K562 (cell line): ENCODE results near the gene ACOT7. TPM values are rescaled to one million over a fixed set of nuclear protein-coding genes. Genes with fewer than 3 reads are reported as not detected.

Source experiments
- ATAC-seq: fragments of 200-7000 bp; cut with Tn5 transposase; 3 replicates; pipeline ENCODE4 v1.9.1; 2020; ENCODE audit warnings: moderate library complexity
- BruUV-seq: library from RNA; stranded (reverse); fragments of 400-500 nt; replicated peaks from 2 replicates; lab custom pipeline; 2021; lab: Mats Ljungman, UMichigan
- CTCF ChIA-PET: fragments of 300-600 bp; formaldehyde crosslinking; extraction: SDS; loops from one replicate; lab custom pipeline; 2021; ENCODE audit warnings: low intra/inter-chr PET ratio; lab: Yijun Ruan, JAX
- POLR2A ChIA-PET: fragments of 300-600, 350-650 bp; sonication (Branson Sonifier 250); formaldehyde crosslinking; extraction: SDS; loops from one replicate; lab custom pipeline; 2021; ENCODE audit warnings: antibody characterized with exemption, inconsistent platforms; lab: Yijun Ruan, JAX
- DNase-seq, 4 experiments: peaks; one replicate each; pipeline versions ENCODE4 v3.0.0 to v3.0.0-alpha.2; 2011 to 2018; ENCODE audit warnings: low spot score in 3 of 4, mixed read lengths in 3 of 4; ENCODE audit errors: extremely low read depth in 1 of 4
- FAIRE-seq: peaks from 2 replicates; lab custom pipeline; 2011; peaks lifted over from hg19 to GRCh38; lab: Jason Lieb, UNC
- H2AFZ ChIP-seq: 2 replicates; pipeline ENCODE4 v1.6.0; 2011; ENCODE audit warnings: low read depth, low read length, control low read depth, inconsistent platforms
- H3K27ac ChIP-seq: fragments of 200-600 bp; 3 replicates; pipeline ENCODE4 v1.8.0; 2011; ENCODE audit warnings: low read depth, mild to moderate bottlenecking, control low read depth, inconsistent platforms, low read length, moderate library complexity, mixed read lengths; ENCODE audit errors: extremely low read depth
- H3K27me3 ChIP-seq, 2 experiments: fragments of 300-600 bp in 1 of 2; 2 replicates in 1 of 2; 3 replicates in 1 of 2; pipeline versions ENCODE4 v1.6.0 to v1.8.0; 2011; ENCODE audit warnings: inconsistent platforms in 2 of 2, low read length in 2 of 2, mild to moderate bottlenecking in 1 of 2, mixed read lengths in 1 of 2, moderate library complexity in 1 of 2; ENCODE audit not compliant: control insufficient read depth in 2 of 2, insufficient read depth in 2 of 2
- H3K36me3 ChIP-seq: fragments of 300-600 bp; 3 replicates; pipeline ENCODE4 v1.8.0; 2011; ENCODE audit warnings: mild to moderate bottlenecking, low read length, inconsistent platforms; ENCODE audit not compliant: control insufficient read depth, insufficient read depth
- H3K4me1 ChIP-seq, 2 experiments: fragments of 200-600 bp in 1 of 2; replicated peaks in 1 of 2; 2 replicates in 1 of 2; 3 replicates in 1 of 2; pipeline versions ENCODE4 v1.5.1 to v1.8.0; 2011; ENCODE audit warnings: inconsistent platforms in 2 of 2, low read length in 2 of 2, mild to moderate bottlenecking in 1 of 2, mixed read lengths in 1 of 2, moderate library complexity in 1 of 2; ENCODE audit not compliant: control insufficient read depth in 2 of 2, insufficient read depth in 2 of 2
- H3K4me2 ChIP-seq: 2 replicates; pipeline ENCODE4 v1.6.1; 2011; ENCODE audit warnings: low read length, control low read depth, inconsistent platforms, mixed read lengths; ENCODE audit not compliant: insufficient read depth
- H3K4me3 ChIP-seq: fragments of 200-600 bp; sonication (generic), shearing (Covaris generic); 2 replicates; pipeline ENCODE4 v1.5.1; 2016; ENCODE audit warnings: control low read depth, inconsistent platforms
- H3K79me2 ChIP-seq: fragments of 200-600 bp; 3 replicates; pipeline ENCODE4 v1.8.0; 2011; ENCODE audit warnings: low read length, inconsistent platforms; ENCODE audit not compliant: control insufficient read depth, insufficient read depth
- H3K9ac ChIP-seq, 2 experiments: 2 replicates each; pipeline versions ENCODE4 v1.6.0 to v1.6.1; 2011; ENCODE audit warnings: low read depth in 2 of 2, low read length in 2 of 2, control low read depth in 1 of 2, inconsistent platforms in 1 of 2, mild to moderate bottlenecking in 1 of 2, mixed read lengths in 1 of 2; ENCODE audit not compliant: insufficient read depth in 1 of 2
- H3K9me1 ChIP-seq: one replicate; pipeline ENCODE4 v1.6.0; 2011; ENCODE audit warnings: inconsistent platforms, mild to moderate bottlenecking, low read length, moderate library complexity; ENCODE audit not compliant: control insufficient read depth, insufficient read depth
- H3K9me3 ChIP-seq: replicated peaks from 2 replicates; pipeline ENCODE4 v1.5.1; 2011; ENCODE audit warnings: low read depth, low read length, inconsistent platforms; ENCODE audit not compliant: control insufficient read depth, insufficient read depth
- H4K20me1 ChIP-seq: replicated peaks from 2 replicates; pipeline ENCODE4 v1.6.1; 2011; ENCODE audit warnings: low read length, inconsistent platforms, mixed read lengths; ENCODE audit not compliant: control insufficient read depth, insufficient read depth
- CC2D1A ChIP-seq: fragments of 450-650 bp; IDR thresholded peaks from 2 replicates; pipeline ENCODE4 v1.6.1; 2017; ENCODE audit warnings: mild to moderate bottlenecking
- MEIS2 ChIP-seq: fragments of 450-650 bp; IDR thresholded peaks from 2 replicates; pipeline ENCODE4 v1.6.1; 2014; ENCODE audit warnings: mild to moderate bottlenecking; ENCODE audit not compliant: partially characterized antibody
- SRSF3 ChIP-seq: fragments of 200-400 bp; formaldehyde crosslinking; IDR thresholded peaks from 2 replicates; pipeline ENCODE4 v1.6.1; 2016; ENCODE audit warnings: mild to moderate bottlenecking, low read length, moderate library complexity; ENCODE audit not compliant: insufficient read depth
- TAF1 ChIP-seq: IDR thresholded peaks from 2 replicates; pipeline ENCODE4 v1.6.1; 2011; ENCODE audit warnings: mild to moderate bottlenecking, low read length, moderate library complexity; ENCODE audit not compliant: insufficient read depth, control insufficient read depth, severe bottlenecking; ENCODE audit errors: extremely low read depth
- ZNF699 ChIP-seq: fragments of 250-450 bp; sonication (Bioruptor Pico); IDR thresholded peaks from 2 replicates; pipeline ENCODE4 v1.8.0; 2021; ENCODE audit warnings: mild to moderate bottlenecking, moderate library complexity; ENCODE audit not compliant: insufficient replicate concordance
- ZNF707 ChIP-seq: fragments of 250-450 bp; sonication (Bioruptor Pico); conservative IDR thresholded peaks from 2 replicates; pipeline ENCODE4 v1.8.0; 2022; ENCODE audit warnings: inconsistent platforms, mild to moderate bottlenecking, moderate library complexity
- WGBS: fragments of 100-300 bp; shearing (Covaris generic); methylation state at CpG from one replicate; pipeline ENCODE4 v1.1.6; 2016; ENCODE audit warnings: low coverage, mixed read lengths; ENCODE audit not compliant: insufficient coverage; ENCODE audit errors: missing lambda C conversion rate; 5-methylcytosine and 5-hydroxymethylcytosine counted together
- in situ Hi-C: fragments of 300-500 bp; cut with MboI; formaldehyde crosslinking; loops from 4 replicates; pipeline ENCODE4 v1.15.0; 2018; ENCODE audit warnings: inconsistent platforms, mixed read lengths
- intact Hi-C: fragments of 100-400 bp; cut with micrococcal nuclease; formaldehyde crosslinking; loops from 2 replicates; pipeline ENCODE4 v1.14.2; 2022
- polyA plus RNA-seq, 8 experiments: library from polyadenylated mRNA; depleted of rRNA in 4 of 8; stranded (reverse) in 5 of 8; unstranded in 3 of 8; fragments of >200 nt; fragmentation: Nextera tagmentation in 2 of 8; fragmentation: Illumina TruSeq in 1 of 8; extraction: Ambion mirVana in 2 of 8; extraction: Trizol in 1 of 8; gene quantifications; 2 replicates each; pipeline versions ENCODE4 v1.2.1 to v1.2.3, GENCODE V29; 2011 to 2014; ENCODE audit warnings: inconsistent platforms in 1 of 8, missing spikeins in 1 of 8
- total RNA-seq, 7 experiments: library from RNA; depleted of rRNA in 6 of 7; stranded (reverse); fragments of >200 nt in 6 of 7; fragmentation: Illumina TruSeq in 2 of 7; extraction: Trizol in 2 of 7; gene quantifications; 2 replicates each; pipeline versions ENCODE4 v1.2.1 to v1.2.3, GENCODE V29; 2011 to 2021; ENCODE audit warnings: low replicate concordance in 1 of 7
- TF ChIP-seq, protein P1 (sequence below): fragments of 250-450 bp; sonication (Bioruptor Pico); IDR thresholded peaks from 2 replicates; pipeline ENCODE4 v1.4.0; 2020; ENCODE audit warnings: mild to moderate bottlenecking
- TF ChIP-seq, protein P2 (sequence below): fragments of 200-800 bp; sonication (Bioruptor generic); IDR thresholded peaks from 2 replicates; pipeline ENCODE4 v1.6.1; 2016; ENCODE audit warnings: missing genetic modification characterization, missing compliant biosample characterization
- TF ChIP-seq, protein P3 (sequence below): fragments of 450-650 bp; IDR thresholded peaks from 2 replicates; pipeline ENCODE4 v1.6.1; 2017; ENCODE audit warnings: mild to moderate bottlenecking, moderate library complexity

ACOT7 gene
- total and polyA plus RNA-seq, 9 of the 15 experiments (the other 6 are each of a cell fraction or from before 2014, with no cell fraction given): 7.0 to 92.6 (median 37.2) TPM

DNA sequence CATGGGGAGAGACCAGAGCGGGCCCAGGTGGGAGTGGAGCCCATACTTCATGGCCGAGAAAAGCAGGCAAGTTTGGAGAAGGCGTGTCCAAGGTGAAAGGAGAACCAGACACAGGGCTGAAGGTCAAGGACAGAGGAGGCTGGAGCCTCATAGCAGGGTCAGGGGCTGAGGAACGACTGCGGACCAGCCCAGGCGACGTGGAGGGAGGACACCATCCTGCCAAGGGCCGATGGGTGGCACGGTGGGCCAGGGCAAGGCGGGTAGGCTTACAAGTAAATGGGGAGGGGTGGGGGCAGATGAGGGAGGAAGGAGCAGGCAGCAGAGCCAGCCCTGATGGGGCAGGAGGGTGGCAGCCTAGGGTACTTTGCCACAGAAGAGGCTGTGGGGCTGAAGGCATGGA lies 114.5 kb downstream of the ACOT7 start (continued):
- TF ChIP-seq, protein P1, sequence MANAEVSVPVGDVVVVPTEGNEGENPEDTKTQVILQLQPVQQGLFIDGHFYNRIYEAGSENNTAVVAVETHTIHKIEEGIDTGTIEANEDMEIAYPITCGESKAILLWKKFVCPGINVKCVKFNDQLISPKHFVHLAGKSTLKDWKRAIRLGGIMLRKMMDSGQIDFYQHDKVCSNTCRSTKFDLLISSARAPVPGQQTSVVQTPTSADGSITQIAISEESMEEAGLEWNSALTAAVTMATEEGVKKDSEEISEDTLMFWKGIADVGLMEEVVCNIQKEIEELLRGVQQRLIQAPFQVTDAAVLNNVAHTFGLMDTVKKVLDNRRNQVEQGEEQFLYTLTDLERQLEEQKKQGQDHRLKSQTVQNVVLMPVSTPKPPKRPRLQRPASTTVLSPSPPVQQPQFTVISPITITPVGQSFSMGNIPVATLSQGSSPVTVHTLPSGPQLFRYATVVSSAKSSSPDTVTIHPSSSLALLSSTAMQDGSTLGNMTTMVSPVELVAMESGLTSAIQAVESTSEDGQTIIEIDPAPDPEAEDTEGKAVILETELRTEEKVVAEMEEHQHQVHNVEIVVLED: no peak
- TF ChIP-seq, all 486 proteins: peak for 0

DNA sequence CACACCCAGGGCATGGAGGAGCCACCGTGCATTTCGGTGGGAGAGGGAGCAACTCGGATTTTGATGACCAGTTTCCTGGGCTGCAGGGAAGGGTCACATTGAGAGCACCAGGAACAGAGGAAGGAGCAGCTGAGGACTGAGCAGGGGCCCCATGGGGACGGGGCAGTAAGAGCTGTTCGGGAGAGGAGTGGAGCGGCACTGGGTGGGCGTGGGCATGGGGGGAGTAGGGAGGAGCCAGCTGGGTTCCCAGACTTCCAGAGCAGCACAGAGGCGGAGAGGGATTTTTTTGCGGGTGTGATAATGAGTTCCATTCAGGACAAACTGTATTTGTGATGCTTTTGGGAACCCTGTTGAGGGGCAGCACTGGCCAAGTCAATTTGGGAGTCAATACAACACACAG lies 115.3 kb downstream of the ACOT7 start:
- Histone ChIP-seq H3K27me3 (no peaks in the 10 kb centered on the region; a peak in 1 of 5 replicates), H3K4me1 (peaks cover 5 to 67% of the 10 kb centered on the region in 2 experiments; a peak in 4 of 5 replicates), H3K27ac (no peak overlapping the region), H2AFZ (no peak overlapping the region), H3K9ac (no peak overlapping the region), H4K20me1 (0 out of 2 replicates have a peak, but pooled peaks cover 3% of the 10 kb centered on the region), H3K79me2 (no peaks in the 10 kb centered on the region), H3K9me1 (no peaks in the 10 kb centered on the region), H3K36me3 (no peaks in the 10 kb centered on the region), H3K4me3 (no peak overlapping the region), H3K4me2 (no peak overlapping the region), H3K9me3 (no peaks in the 10 kb centered on the region)
- intact Hi-C loops (no loop called here), in situ Hi-C loops (no loop called here)
- DNase-seq (no peak), ATAC-seq (no peak), FAIRE-seq (no peak)
- CTCF ChIA-PET: interaction anchor here (0.6 to 0.9 kb wide), 2 partner anchors 28 to 208 kb away, joined by 3 to 4 read pairs; no protein-coding TSS in a partner anchor
- 67% methylated on average over 8 of the region's 9 CpGs for WGBS
- no TSS peak for BruUV-seq
- POLR2A ChIA-PET: interaction anchor here (0.6 to 0.7 kb wide), 2 partner anchors 17 to 230 kb away, joined by 3 to 4 read pairs; no protein-coding TSS in a partner anchor
- TF ChIP-seq ZNF699 (CRISPR knock-in tag) (no peak), ZNF707 (CRISPR knock-in tag) (no peak), CC2D1A (no peak), MEIS2 (no peak), TAF1 (no peak), SRSF3 (no peak)
- TF ChIP-seq, protein P2, sequence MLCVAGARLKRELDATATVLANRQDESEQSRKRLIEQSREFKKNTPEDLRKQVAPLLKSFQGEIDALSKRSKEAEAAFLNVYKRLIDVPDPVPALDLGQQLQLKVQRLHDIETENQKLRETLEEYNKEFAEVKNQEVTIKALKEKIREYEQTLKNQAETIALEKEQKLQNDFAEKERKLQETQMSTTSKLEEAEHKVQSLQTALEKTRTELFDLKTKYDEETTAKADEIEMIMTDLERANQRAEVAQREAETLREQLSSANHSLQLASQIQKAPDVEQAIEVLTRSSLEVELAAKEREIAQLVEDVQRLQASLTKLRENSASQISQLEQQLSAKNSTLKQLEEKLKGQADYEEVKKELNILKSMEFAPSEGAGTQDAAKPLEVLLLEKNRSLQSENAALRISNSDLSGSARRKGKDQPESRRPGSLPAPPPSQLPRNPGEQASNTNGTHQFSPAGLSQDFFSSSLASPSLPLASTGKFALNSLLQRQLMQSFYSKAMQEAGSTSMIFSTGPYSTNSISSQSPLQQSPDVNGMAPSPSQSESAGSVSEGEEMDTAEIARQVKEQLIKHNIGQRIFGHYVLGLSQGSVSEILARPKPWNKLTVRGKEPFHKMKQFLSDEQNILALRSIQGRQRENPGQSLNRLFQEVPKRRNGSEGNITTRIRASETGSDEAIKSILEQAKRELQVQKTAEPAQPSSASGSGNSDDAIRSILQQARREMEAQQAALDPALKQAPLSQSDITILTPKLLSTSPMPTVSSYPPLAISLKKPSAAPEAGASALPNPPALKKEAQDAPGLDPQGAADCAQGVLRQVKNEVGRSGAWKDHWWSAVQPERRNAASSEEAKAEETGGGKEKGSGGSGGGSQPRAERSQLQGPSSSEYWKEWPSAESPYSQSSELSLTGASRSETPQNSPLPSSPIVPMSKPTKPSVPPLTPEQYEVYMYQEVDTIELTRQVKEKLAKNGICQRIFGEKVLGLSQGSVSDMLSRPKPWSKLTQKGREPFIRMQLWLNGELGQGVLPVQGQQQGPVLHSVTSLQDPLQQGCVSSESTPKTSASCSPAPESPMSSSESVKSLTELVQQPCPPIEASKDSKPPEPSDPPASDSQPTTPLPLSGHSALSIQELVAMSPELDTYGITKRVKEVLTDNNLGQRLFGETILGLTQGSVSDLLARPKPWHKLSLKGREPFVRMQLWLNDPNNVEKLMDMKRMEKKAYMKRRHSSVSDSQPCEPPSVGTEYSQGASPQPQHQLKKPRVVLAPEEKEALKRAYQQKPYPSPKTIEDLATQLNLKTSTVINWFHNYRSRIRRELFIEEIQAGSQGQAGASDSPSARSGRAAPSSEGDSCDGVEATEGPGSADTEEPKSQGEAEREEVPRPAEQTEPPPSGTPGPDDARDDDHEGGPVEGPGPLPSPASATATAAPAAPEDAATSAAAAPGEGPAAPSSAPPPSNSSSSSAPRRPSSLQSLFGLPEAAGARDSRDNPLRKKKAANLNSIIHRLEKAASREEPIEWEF (CRISPR knock-in tag): no peak
- TF ChIP-seq, protein P3, sequence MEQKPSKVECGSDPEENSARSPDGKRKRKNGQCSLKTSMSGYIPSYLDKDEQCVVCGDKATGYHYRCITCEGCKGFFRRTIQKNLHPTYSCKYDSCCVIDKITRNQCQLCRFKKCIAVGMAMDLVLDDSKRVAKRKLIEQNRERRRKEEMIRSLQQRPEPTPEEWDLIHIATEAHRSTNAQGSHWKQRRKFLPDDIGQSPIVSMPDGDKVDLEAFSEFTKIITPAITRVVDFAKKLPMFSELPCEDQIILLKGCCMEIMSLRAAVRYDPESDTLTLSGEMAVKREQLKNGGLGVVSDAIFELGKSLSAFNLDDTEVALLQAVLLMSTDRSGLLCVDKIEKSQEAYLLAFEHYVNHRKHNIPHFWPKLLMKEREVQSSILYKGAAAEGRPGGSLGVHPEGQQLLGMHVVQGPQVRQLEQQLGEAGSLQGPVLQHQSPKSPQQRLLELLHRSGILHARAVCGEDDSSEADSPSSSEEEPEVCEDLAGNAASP: no peak
